Stromal cell of bone marrow (primary cell): ENCODE results near the gene SHISA2.

ENCODE experiments used
- DNase-seq: peaks from one replicate; pipeline ENCODE4 v3.0.0-alpha.2; 2012; ENCODE audit warnings: low read depth

SHISA2 gene

DNA sequence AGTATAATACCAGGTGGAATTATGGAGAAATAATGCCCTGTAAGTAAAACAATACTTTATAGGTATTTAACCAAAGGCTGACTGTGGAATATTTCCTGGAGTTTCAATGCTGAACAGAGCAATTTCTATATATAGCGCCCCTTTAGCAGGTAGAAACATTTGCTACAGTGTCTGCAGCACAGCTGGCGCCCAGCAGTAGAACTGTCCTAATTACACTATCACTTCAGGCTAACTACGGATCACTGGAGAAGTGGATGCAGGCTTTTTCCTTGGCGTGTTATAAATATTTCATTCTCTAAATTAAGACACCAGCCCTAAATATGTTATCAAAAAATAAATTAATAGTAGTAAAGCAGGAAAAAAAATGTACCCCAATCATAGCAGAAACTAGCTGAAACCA lies 3.1 kb downstream of the SHISA2 start:
- no peak for DNase-seq

DNA sequence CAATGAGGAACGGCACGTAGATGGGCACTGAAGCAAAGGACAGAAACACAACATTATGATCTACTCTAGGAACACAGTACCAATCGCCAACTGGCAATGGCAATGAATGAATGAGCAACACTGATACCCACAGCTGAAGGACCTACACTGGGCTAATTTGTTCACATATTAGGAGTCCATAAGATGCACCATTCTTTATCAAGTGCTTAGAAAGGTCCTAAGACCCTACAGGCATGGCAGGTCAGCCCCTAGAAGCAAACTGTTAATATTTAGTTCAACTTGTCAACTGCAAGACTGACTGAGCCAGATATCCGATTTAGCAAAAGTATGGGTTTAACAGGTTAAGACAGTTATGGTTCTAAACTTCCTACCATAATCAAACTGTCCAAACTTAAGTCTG lies 4.8 kb downstream of the SHISA2 start:
- DNase-seq = no peak

DNA sequence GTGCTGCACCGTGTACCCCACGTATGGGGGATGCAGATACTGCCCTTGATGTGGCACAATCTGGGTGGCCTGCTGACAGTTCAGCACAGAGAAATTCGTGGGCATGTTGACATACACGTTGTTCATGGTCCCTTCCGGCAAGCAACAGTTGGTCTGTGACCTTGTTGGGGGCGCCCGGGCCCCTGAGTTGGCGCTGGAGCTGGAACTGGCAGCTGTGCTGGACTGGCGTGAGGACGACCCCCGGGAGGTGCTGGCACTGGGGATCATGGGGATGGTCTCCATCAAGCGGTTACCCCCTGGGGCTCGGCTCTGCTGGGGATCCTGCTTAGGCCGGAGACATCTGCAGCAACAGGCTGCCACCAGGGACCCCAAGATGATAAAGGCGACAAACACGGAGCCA lies 5.2 kb downstream of the SHISA2 start:
- DNase-seq = no peak

DNA sequence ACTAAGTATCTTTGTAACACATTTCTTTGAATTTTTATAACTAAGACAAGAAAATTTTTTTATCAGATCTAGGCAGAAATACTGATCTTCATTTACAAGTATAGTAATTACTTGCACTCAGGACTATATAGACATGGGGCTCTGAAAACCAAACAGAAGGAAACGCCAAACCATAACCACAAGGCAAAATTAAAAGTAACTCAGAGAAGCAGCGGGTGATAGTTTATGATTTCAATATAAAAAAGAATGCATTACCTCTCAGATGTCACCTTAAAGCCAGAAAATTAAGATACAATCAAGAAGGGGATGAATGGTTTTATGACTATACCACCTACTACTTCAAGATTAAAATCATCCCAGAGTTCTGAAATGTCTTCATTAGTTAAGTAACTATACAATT lies 6.7 kb downstream of the SHISA2 start:
- DNase-seq = no peak

DNA sequence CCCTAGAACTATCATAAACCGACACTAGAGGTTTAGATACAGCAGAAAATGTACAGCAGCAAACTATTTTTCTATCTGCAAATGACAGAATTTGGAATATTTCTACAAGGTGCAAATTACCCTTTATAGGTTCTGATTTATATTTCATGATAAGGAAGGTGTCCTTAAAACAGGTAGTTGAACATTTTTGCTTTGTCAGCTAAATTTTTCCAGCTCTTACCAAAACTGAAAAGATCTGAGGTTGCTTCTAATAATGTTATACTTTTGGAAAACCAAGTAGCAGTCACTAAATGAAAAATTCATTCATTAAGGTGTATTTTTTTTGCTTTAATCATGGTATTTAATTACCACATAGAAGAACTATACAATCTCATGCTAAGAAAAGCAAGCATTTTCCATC lies 9.0 kb downstream of the SHISA2 start:
- no peak for DNase-seq

DNA sequence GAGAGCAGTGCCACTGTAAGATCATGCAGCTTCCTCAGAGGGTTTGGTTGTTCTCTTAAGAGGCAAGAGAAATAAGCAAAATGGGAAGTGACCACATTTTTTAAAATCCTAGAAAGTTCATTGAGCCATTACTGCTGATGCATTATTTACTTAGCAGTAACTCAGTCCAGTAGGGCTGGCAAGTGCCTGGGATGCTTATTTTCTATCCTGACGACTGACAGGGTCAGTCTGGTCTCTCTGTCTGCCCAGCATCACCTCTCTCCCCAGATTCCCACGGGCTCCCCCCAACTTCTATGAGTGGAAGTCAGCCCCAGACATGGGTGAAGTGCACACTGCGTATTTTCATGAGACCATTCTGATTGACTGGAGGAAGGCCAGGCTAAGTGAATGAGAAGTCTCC lies 10.4 kb downstream of the SHISA2 start:
- no peak for DNase-seq

DNA sequence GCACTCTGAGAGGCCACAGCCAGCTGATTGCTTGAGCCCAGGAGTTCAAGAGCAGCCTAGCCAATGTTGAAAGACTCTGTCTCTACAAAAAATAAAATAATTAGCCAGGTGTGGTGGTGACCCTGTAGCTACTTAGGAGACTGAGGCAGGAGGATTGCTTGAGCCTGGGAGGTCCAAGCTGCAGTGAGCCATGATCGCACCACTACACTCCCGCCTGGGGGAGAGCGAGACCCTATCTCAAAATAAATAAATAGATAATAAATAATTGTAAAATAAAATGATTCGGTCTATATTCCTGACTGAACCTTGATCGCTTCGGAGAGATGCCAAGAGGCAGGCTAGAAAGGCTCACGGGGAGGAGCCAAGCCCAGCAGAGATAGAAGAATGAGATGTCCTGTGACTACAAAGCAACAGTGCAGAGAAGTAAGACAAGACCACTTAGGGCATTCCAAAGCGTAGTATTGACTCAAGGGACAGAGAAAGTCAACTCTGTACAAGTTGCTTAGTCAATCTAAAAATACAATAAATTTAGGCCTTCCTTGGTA lies 12.8 kb downstream of the SHISA2 start:
- no peak for DNase-seq

DNA sequence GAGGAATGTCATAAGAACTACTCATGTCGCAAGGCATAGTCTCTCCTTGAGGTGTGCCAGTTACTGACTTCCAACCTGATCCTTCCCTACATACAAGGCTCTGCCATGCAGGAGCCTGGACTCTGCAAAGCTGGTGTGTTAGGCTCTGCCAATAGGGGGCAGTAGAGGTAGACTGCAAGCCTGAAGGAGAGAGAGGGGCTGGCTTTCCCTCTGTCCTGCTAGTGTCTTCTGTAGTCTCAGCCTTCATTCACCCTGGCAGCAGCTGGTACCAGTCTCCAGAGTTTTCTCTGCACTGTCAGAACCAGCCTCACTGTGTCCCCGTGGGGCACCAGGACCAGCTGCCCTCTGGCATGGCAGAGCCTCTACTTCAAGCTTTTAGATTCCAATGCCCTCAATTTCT lies 14.5 kb downstream of the SHISA2 start:
- no peak for DNase-seq

DNA sequence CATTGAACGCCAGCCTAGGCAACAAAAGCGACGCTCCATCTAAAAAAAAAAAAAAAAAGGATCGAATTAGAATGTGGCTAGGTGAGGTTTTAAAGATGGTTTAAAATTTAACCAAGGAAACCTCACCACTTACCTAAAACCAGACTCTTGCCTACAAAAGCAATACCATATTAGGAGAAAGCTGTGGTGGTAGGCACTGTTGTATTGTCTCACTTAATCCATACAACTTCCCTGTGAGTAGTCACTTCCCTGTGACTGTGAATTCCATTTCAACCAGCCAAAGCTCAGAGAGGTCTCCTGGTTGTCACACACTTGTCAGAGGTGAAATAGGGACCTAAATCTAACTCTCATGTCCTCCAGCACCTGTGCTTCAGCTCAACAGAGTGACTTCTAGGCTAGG lies 15.4 kb downstream of the SHISA2 start:
- DNase-seq = no peak

DNA sequence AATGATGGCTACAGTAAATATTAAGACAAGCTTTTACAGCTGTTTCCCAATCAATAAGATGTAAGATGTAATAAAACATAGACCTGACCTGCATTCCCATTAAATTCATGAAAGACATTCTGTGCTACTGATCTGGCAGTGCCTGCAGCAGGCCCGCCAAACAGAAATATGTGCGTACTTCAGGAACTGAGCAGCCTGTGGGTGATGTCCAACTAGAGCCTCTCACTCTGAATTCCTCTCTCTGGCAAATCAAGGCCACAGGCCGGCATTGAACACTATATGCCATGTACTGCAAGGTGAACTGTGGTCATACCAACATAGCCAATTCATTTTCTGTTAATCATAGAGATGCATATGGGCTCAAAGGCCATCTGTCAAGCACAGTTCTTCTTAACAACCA lies 17.8 kb downstream of the SHISA2 start:
- DNase-seq = no peak

DNA sequence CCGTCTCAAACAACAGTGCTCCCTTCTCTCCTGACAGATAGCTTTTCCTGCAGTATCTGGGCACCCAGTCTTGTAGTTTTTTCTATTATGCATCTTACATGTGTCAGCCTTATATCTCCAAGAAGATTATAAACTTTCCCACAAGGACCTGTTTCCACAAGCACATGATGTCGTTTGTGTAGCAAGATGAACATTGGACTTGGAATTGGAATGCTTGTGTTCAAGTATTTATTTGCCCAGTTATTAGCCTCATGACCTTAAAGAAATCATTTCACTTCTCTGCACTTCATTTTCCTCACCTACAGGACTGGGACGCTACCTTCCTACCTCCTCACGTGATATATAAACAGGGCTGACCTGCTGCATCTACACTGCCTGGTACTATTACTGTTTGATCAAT lies 21.5 kb downstream of the SHISA2 start:
- no peak for DNase-seq

DNA sequence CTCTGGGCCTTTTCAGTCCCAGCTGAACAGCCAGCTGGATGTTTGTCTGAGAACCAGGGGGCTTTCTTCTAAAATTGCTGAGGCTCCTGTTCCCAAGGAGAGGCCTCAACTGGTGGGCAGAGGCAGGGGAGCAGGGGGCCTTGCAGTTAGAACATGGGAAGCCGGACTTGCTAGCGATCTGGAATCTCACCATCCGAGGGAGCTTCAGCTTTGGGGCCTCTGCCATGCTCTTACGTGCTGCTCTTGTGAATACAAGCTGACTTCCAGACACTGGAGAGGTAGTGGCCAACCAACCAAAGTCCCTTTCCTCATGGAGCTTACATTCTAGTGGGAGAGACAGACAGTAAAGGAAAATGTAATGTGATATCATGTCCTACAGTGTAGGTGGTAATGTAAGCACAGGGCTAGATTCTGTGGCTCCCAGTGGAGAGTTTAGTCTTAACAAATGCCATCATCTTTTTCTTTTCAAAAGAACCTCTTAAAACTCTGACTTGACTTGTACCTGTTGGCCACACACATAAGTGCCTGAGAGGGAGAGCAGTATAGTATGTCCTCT lies 22.2 kb downstream of the SHISA2 start:
- no peak for DNase-seq

DNA sequence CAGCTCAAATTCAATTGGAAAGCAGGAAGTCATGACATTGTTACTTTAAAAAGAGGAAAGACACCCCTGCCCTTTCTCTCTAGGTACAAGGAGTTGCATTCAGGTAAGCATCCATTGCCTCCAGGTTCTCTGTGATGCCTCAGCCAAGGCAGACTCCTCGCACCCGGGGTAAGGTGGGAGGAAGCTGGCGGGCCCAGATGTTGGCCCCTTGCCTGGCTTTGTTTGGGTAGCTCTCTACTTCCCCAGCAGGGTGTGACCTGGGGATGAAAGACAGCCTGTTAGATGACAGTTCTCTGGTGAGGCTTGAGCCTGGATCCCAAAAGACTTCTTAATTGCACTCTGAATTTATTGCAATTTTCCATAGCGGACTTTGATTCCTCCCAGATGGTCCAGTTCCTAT lies 25.6 kb downstream of the SHISA2 start:
- no peak for DNase-seq

DNA sequence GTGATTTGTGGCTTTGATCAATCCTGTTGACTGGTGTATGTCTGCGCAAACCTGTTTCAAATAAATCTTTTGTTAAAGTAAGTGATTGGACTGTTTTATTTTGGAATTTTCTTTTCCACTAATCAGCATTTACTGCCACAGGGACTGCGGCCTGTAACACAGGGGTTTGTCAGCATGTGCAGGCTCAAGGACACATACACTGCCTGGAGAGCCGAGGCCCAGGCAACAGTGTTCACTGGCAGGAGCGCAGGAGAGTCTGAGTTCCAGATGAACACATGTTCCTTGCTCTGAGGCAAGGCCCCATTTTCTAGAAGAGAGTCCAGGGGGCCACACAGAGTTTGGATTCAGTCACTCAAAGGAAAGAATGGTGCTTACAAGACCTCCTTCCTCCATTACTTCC lies 26.0 kb downstream of the SHISA2 start:
- no peak for DNase-seq

DNA sequence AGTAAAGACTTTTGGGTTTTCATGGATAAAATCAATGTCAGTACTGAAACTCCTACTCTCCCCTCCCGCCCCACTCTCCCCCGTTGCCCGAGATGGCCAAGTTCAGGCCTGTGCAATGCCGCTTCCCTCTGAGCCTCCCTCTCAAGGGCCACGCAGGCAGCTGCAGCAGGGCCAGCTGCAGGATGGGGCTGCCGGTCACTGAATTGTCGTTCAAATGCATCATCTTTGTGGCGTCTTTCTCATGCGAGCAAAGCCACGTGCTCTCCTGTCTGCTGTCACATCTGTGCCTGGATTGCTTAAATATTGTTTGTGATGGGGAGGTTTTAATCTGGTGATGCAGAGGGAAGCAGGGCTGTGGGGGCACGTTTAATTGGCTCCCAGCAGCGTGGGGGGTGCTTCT lies 26.6 kb downstream of the SHISA2 start:
- DNase-seq = no peak

DNA sequence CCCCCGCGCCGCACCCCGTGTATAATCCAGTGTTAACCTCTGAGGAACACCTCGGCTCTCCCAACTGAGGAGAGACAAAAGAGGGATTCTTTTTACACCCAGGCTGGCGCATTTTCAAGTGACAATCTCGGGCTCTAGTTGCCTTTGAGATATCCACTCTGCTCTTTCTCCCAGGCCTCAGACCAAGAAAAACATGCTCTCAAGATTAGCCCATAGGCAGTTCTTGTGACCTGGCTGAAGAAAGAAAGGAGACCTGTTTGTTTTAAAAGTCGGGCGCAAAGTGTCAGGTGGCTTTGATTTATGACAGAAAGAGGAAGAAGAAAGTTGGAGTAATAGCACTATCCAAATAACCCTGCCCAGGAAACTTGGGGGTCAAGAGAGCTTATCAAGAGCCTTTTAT lies 27.3 kb downstream of the SHISA2 start:
- DNase-seq = no peak

DNA sequence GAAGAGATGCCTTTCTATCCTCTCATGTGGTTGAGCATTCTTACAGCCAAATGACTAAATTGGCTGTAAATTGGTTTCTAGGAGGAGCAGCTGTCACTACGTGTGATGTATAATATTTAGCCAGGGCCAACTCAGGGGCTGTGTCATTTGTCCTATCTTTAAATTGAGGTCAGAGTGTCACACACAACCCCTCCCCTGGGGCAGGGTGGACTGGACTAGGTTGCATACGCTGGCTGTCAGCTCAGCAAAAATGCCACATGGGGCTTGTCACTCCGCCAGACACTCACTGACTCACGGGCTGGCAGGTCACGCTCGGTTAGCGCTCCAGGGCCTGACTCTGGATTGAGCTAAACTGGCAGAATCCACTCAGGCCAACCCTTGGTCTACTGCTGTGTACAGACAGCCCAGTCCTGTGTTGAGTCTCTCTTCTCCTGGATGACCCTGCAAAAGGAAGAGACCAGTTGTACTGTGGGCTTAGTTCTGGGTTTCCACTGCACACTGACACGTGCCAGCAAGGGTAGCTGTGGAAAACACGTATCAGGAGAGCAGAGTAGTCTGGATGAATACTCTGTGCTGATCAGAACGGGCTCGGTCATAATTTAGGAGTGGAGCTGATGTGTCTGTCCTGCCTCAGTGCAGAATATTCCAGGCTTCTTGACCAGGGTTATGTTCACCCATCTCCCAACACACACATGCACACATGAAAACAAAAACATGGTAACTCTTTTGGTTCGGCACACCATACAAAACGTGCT lies 29.1 kb downstream of the SHISA2 start:
- peak; percentile 62 for DNase-seq

DNA sequence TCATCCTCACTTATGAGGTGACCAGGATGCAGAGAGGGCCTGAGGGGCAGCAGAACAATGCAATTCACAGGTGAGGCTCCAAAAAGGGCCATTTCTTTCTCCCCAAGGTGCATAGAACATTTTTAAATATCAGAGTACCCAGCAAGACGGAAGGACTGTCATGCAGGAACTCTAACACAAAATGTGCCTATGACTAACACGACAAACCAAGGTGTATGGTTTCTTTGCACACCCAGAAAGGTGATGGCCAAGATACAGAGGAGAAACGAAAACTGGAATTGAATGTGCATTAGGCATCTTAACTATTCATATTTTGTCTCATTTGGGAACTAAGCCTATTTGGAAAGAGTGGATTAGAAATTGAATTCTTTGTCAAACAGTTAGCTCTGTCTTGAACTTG lies 29.9 kb downstream of the SHISA2 start:
- DNase-seq = no peak

DNA sequence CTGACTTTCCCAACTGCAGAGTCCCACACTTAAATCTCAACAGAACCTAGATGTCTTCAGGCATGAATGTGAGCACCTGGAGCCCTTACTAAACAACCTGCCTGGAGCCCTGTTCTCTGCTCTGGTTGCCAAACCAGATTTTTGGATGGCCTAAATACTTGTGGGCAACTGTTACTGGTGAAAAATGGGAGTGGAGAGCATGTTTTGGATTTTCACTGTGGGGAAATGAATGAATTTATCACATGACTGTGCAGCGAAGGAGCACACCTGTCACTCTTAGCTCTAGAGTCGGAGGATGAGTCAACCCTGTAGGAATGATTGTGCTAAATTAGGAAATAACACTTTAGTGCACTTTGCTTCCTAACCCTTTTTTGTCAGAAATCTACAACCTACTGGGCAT lies 30.3 kb downstream of the SHISA2 start:
- DNase-seq = no peak

DNA sequence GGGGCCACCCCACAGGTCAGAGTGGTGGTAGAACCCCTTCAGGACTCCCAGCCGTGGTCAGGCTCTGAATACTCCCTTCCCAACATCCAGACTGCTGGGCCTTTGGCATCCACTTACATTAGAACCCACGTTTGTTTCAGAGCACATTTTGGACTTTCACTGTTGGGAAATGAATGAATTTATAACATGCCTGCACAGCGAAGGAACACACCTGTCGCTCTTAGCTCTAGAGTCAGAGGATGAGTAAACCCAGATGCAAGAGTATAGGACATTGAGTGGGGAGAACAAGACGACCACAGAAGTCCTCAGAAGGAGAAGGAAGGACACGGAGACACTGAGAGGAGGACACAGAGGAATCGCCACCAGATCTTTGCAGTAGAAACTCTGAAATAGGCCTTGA lies 30.9 kb downstream of the SHISA2 start:
- no peak for DNase-seq

DNA sequence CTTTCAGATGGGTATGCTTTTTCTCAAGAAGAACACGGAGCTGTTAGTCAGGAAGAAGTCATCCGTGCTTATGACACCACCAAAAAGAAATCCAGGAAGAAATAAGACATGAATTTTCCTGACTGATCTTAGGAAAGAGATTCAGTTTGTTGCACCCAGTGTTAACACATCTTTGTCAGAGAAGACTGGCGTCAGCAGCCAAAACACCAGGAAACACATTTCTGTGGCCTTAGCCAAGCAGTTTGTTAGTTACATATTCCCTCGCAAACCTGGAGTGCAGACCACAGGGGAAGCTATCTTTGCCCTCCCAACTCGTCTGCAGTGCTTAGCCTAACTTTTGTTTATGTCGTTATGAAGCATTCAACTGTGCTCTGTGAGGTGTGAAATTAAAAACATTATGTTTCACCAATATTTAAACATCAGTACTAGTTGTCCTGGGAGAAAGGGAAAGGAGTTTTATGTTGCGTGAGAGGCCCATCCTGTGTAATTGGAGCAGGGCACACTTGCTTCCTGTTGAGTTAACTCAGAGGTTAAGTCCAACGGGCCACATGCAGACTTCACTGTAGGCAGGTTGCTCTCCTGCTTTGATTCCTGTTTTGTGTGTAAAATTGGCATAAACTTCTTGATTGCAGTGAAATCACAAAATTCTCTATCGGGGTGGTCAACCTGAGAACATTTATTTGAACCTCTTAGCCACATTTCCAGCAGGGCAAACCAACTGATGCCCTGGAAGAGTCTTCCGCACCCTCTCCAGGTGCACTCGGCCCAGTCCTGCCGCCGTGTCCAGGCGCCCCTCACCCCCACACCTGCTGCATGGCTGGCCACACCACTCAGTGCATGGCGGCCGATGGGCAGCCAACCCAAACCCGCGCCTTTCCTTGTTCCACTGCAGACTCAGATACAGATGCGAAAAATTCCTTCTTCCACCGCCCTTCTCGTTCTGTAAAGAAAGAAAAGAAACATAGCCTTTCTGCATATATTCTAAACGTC lies 31.6 kb downstream of the SHISA2 start:
- DNase-seq = peak; percentile 25

DNA sequence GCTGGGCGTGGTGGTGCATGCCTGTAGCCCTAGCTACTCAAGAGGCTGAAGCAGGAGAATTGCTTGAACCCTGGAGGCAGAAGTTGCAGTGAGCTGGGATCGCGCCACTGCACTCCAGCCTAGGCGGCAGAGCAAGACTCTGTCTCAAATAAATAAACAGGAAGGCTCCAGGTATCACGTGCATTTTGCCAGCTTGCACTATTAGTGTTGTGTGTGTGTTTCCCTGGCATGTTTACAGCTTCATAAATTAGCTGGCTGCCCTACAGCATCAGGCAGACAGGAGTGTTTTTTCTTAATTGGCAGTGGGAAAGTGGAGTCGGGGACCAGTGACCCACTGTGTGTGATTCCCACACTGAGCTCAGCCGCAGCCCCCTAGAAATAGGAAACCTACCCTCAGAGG lies 32.6 kb downstream of the SHISA2 start:
- no peak for DNase-seq
